Karpas-422 (cell line): Measurements from ENCODE around the gene CCDC91. TPM values are rescaled to one million over a fixed set of nuclear protein-coding genes. Genes with fewer than 3 reads are reported as not detected.

ENCODE experiments used
- DNase-seq: peaks from one replicate; pipeline ENCODE4 v3.0.0-alpha.2; 2015
- H2AFZ ChIP-seq: fragments of 200-600 bp; sonication (generic); 2 replicates; pipeline ENCODE4 v1.6.1; 2014; ENCODE audit warnings: antibody characterized with exemption, low read length, mixed read lengths
- H3K27ac ChIP-seq: fragments of 200-600 bp; sonication (generic); 2 replicates; pipeline ENCODE4 v1.5.1; 2014; ENCODE audit warnings: mild to moderate bottlenecking, low read length, moderate library complexity
- H3K27me3 ChIP-seq: fragments of 200-600 bp; sonication (generic); 2 replicates; pipeline ENCODE4 v1.6.1; 2014; ENCODE audit warnings: low read length, mixed read lengths
- H3K36me3 ChIP-seq: fragments of 200-600 bp; sonication (generic); 2 replicates; pipeline ENCODE4 v1.6.1; 2014; ENCODE audit warnings: low read length, mixed read lengths; ENCODE audit not compliant: insufficient read depth
- H3K4me1 ChIP-seq: fragments of 200-600 bp; sonication (generic); 2 replicates; pipeline ENCODE4 v1.6.1; 2014; ENCODE audit warnings: mild to moderate bottlenecking, low read length, mixed read lengths
- H3K4me2 ChIP-seq: fragments of 200-600 bp; sonication (generic); 2 replicates; pipeline ENCODE4 v1.6.1; 2014; ENCODE audit warnings: low read length, low read depth, mild to moderate bottlenecking; ENCODE audit not compliant: poor library complexity, severe bottlenecking
- H3K4me3 ChIP-seq: fragments of 200-600 bp; sonication (generic); 2 replicates; pipeline ENCODE4 v1.5.1; 2014; ENCODE audit warnings: mild to moderate bottlenecking, antibody characterized with exemption, low read length, mixed read lengths
- H3K79me2 ChIP-seq: fragments of 200-600 bp; sonication (generic); 2 replicates; pipeline ENCODE4 v1.6.1; 2014; ENCODE audit warnings: mild to moderate bottlenecking, low read length, mixed read lengths
- H3K9ac ChIP-seq: fragments of 200-600 bp; sonication (generic); 2 replicates; pipeline ENCODE4 v1.6.0; 2014; ENCODE audit warnings: low read length
- H3K9me2 ChIP-seq: fragments of 200-600 bp; sonication (generic), shearing (Covaris generic); replicated peaks from 2 replicates; pipeline ENCODE4 v1.6.0; 2014; ENCODE audit warnings: mild to moderate bottlenecking, low read length, moderate library complexity; ENCODE audit not compliant: insufficient read depth
- H3K9me3 ChIP-seq: fragments of 300-700, 200-600 bp; sonication (generic); 2 replicates; pipeline ENCODE4 v1.6.1; 2014; ENCODE audit warnings: low read length, mixed read lengths
- H4K20me1 ChIP-seq: fragments of 200-600 bp; sonication (generic); 2 replicates; pipeline ENCODE4 v1.6.1; 2014; ENCODE audit warnings: mild to moderate bottlenecking, antibody characterized with exemption, low read length, low read depth; ENCODE audit not compliant: insufficient read depth
- total RNA-seq: library from RNA; depleted of rRNA; stranded (reverse); fragments of >200 nt; shearing (Covaris generic); gene quantifications from 2 replicates; pipeline ENCODE4 v1.2.3, GENCODE V29; 2014; ENCODE audit warnings: low replicate concordance

The CCDC91 gene
- total RNA-seq, 1 experiment from 2014 or later = 115 TPM

DNA sequence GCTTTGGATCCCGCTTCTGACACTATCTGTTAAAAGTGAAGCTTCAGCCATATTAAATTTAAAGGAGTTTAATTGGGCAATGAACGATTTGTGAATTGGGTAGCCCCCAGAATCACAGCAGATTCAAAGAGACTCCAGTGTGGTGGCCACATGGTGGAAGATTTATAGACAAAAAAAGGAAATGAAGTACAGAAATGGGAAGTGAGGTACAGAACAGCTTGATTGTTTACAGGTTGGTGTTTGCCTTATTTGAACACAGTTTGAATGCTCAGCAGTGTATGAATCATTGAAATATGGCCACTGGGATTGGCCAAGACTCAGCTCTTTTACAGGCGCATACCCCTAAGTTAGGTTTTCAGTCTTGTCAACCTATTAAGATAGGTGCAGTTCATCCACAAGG is 21.9 kb downstream of the CCDC91 start:
- Histone ChIP-seq H3K9me2 (no peaks in the 10 kb centered on the region), H3K79me2 (peaks cover 92% of the 10 kb centered on the region), H3K36me3 (peaks cover 25% of the 10 kb centered on the region), H2AFZ (no peak overlapping the region), H3K4me2 (no peak overlapping the region), H3K4me3 (no peak overlapping the region), H3K9me3 (peaks cover 5% of the 10 kb centered on the region; the same call in 1 of the 2 replicates), H3K27ac (no peak overlapping the region), H3K9ac (no peak overlapping the region), H3K27me3 (no peaks in the 10 kb centered on the region), H3K4me1 (no peaks in the 10 kb centered on the region), H4K20me1 (no peaks in the 10 kb centered on the region)
- no peak for DNase-seq

DNA sequence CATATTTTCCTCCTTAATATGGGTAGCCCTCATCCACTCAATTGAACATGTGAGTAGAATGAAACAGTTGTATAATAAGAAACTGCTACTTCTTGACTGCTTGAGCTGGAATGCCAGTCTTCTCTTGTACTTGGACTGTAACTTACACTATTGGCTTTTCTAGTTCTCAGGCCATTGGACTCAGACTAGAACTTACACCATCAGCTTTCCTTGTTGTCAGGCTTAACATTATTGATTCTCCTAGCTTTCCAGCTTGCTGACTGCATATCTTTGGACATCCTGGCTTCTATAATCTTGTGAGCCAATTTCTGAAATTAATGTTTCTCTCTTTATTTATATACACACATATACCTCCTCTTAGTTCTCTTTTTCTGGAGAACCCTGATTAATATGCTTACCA is 24.8 kb downstream of the CCDC91 start:
- no peak overlapping the region for H3K4me3 ChIP-seq
- no peaks in the 10 kb centered on the region for H3K9me2 ChIP-seq
- H3K4me1 ChIP-seq = no peaks in the 10 kb centered on the region
- H3K27ac ChIP-seq = no peak overlapping the region
- no peaks in the 10 kb centered on the region for H4K20me1 ChIP-seq
- H3K4me2 ChIP-seq = no peak overlapping the region
- H3K27me3 ChIP-seq = no peaks in the 10 kb centered on the region
- no peak overlapping the region for H3K9ac ChIP-seq
- H3K36me3 ChIP-seq = peaks cover 28% of the 10 kb centered on the region
- H3K79me2 ChIP-seq = peaks cover 91% of the 10 kb centered on the region
- no peak overlapping the region for H2AFZ ChIP-seq
- peaks cover 7% of the 10 kb centered on the region for H3K9me3 ChIP-seq
- no peak for DNase-seq

DNA sequence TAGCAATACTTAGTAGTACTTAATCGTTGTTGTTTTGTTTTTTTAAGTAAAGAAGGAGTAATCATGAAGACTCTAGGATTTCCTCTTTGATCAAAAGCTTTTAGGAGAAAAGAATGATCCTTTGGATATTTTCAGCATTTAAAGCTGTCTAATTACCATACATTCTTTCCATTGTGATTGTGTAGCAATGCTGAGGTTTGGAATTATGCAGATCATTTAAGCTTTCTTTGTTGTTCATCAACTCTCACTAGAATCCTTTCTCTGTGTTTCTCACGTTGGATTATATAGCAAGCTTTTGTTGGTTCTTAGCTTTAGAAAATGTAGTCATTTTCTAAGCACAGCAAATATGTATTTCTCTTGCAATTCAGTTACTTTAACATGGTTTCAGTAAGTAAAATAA is 25.8 kb downstream of the CCDC91 start:
- Histone ChIP-seq H3K4me1 (peaks cover 7% of the 10 kb centered on the region), H3K4me2 (no peak overlapping the region), H3K79me2 (peaks cover 90% of the 10 kb centered on the region), H4K20me1 (no peaks in the 10 kb centered on the region), H3K27me3 (no peaks in the 10 kb centered on the region), H3K9me2 (no peaks in the 10 kb centered on the region), H3K27ac (no peak overlapping the region), H2AFZ (no peak overlapping the region), H3K4me3 (no peak overlapping the region), H3K9ac (no peak overlapping the region), H3K9me3 (peaks cover 7% of the 10 kb centered on the region), H3K36me3 (peaks cover 22% of the 10 kb centered on the region)
- DNase-seq = no peak

DNA sequence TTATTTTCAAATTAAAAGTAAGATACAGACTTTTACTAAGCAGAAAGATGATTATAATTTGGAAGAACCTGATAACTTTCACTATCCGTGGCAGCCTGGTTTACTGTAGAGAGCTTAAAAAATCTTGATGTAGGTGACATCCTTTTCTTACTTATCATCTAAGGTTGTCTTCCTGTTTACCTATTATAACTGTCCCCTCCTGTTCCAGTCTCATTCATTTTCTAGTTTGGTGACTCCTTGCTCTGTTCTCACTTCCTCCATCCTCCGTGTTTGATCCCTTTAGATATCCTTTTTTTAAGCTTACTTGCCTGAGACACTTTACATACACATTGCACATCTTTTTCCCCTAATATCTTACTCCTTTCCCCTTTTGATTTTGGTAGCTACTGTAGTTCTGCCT is 27.5 kb downstream of the CCDC91 start:
- Histone ChIP-seq H2AFZ (no peak overlapping the region), H3K36me3 (peaks cover 19% of the 10 kb centered on the region), H3K4me3 (no peak overlapping the region), H3K27me3 (no peaks in the 10 kb centered on the region), H4K20me1 (no peaks in the 10 kb centered on the region), H3K9me2 (no peaks in the 10 kb centered on the region), H3K4me1 (peaks cover 25% of the 10 kb centered on the region), H3K27ac (no peak overlapping the region), H3K79me2 (peaks cover 91% of the 10 kb centered on the region), H3K9ac (no peak overlapping the region), H3K4me2 (no peak overlapping the region), H3K9me3 (peaks cover 7% of the 10 kb centered on the region)
- no peak for DNase-seq

DNA sequence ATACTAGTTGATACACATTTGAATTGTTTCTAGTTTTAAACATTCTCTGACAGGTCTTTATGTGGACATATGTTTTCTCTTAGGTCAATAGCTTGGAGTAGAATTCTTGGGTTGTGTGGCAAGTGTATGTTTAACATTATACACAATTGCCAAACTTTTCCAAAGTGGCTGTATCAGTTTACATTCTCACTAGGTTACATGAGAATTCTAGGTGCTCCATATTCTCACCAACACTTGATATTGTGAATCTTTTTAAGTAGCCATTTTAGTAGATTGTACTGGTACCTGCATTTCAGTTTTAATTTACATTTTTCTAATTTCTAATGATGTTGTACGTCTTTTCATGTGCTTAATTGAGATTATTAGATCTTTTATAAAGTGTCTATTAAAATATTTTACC is 28.6 kb downstream of the CCDC91 start:
- Histone ChIP-seq H4K20me1 (no peaks in the 10 kb centered on the region), H3K4me3 (no peak overlapping the region), H3K9ac (no peak overlapping the region), H3K27me3 (no peaks in the 10 kb centered on the region), H2AFZ (no peak overlapping the region), H3K9me2 (no peaks in the 10 kb centered on the region), H3K79me2 (peaks cover 91% of the 10 kb centered on the region), H3K27ac (no peak overlapping the region), H3K4me2 (no peak overlapping the region), H3K9me3 (peaks cover 7% of the 10 kb centered on the region), H3K36me3 (peaks cover 10% of the 10 kb centered on the region), H3K4me1 (peaks cover 36% of the 10 kb centered on the region)
- no peak for DNase-seq

DNA sequence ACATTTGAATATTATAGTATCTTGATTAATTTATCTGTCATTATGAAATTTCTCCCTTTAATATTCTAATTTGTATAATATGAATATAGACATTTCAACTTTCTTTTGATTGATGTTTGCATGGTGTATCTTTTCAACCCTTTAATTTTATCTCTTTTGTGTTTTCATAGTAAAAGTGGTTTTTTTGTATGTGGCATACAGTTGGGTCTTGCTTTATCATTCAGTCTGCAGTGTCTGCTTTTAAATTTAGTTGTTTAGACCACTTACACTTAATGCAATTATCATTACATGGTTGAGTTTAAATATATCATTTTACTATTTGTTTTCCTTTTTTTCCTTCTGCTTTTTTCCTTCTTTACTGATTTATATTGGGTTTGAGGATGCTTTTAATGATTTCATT is 29.6 kb downstream of the CCDC91 start:
- Histone ChIP-seq H3K27ac (no peak overlapping the region), H4K20me1 (no peaks in the 10 kb centered on the region), H3K4me3 (no peak overlapping the region), H3K9me3 (peaks cover 7% of the 10 kb centered on the region), H3K36me3 (peaks cover 10% of the 10 kb centered on the region), H3K4me1 (peaks cover 43% of the 10 kb centered on the region), H3K79me2 (peaks cover 92% of the 10 kb centered on the region), H3K4me2 (no peak overlapping the region), H3K9me2 (no peaks in the 10 kb centered on the region), H2AFZ (no peak overlapping the region), H3K27me3 (no peaks in the 10 kb centered on the region), H3K9ac (no peak overlapping the region)
- no peak for DNase-seq

DNA sequence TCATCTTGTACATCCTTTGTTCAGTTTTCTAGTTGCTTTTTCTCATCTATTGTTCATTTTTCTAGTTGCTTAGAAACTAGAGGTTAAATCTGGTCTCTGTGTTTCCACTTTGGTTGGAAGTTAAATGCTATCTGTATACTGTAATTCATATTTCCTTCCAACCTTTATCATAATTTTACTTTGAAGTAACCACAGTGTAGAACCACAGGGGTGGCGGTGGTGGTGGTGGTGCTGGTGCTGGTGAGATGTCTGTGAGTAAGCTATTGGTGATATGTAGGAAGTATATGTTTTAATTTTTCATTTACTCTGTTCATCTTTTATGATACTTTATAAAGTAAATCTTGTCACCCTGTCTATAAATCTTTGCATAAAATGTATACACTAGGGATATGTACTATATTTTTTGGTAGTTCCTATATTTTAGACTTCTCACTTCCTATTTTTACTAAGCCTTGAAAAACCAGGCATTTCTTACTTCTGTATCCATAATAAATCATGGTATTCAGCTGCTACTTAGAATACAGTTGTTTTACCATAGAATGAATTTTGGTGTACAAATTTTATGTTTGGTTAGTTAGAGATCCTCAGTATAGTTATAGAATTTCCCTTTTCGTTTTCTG is 31.9 kb downstream of the CCDC91 start:
- peaks cover 7% of the 10 kb centered on the region for H3K9me3 ChIP-seq
- no peaks in the 10 kb centered on the region for H3K9me2 ChIP-seq
- H4K20me1 ChIP-seq = no peaks in the 10 kb centered on the region
- H3K36me3 ChIP-seq = peaks cover 9% of the 10 kb centered on the region
- H3K79me2 ChIP-seq = peaks cover 88% of the 10 kb centered on the region
- H3K27me3 ChIP-seq = no peaks in the 10 kb centered on the region
- peak overlapping the region; percentile 26 for H3K9ac ChIP-seq
- peak overlapping the region; percentile 52 for H3K4me3 ChIP-seq
- H3K4me2 ChIP-seq = peak overlapping the region; percentile 70
- peaks cover 43% of the 10 kb centered on the region for H3K4me1 ChIP-seq
- peak; percentile 65 for DNase-seq
- H2AFZ ChIP-seq = no peak overlapping the region
- H3K27ac ChIP-seq = peak overlapping the region; percentile 81

DNA sequence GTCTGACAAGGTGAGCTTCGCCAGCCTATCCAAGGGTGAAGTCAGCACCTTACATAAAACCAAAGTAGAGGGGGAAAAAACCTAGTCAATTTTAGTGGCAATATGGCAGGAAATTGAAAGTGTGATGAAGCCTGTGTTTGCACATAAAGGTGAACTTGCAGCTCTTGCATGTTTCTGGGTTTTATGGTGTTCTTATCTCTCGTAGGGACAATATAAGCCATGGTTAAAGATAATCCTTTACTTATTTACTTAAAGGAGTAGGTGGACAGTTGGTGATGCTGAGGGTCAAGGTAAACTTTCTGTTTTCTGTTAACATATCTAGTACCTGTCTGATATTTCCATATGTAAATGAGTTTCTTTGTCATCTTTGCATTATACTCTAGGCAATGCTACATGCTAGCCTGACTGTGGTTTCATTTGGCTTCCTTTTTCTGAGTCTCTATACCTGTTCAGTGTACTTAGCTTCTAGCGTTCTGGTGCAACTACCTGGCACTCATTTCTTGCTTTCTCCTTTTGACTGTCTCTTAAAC is 32.8 kb downstream of the CCDC91 start:
- Histone ChIP-seq H3K9me2 (no peaks in the 10 kb centered on the region), H3K79me2 (peaks cover 88% of the 10 kb centered on the region), H4K20me1 (no peaks in the 10 kb centered on the region), H3K27me3 (no peaks in the 10 kb centered on the region), H3K36me3 (peaks cover 6% of the 10 kb centered on the region; the same call in 1 of the 2 replicates), H3K9ac (no peak overlapping the region), H2AFZ (no peak overlapping the region), H3K27ac (peak overlapping the region; percentile 81), H3K9me3 (peaks cover 7% of the 10 kb centered on the region), H3K4me1 (peaks cover 43% of the 10 kb centered on the region), H3K4me2 (peak overlapping the region; percentile 70), H3K4me3 (0 out of 2 replicates have a peak overlapping the region, but pooled peaks have one; percentile 1)
- DNase-seq = peak; percentile 55
